Thoracic aorta (tissue), 2 donors: ENCODE data around the gene CCM2L. TPM values are rescaled to one million over a fixed set of nuclear protein-coding genes. Genes with fewer than 3 reads are reported as not detected.

Experiments
- ATAC-seq: fragments of 150-250 bp; one replicate; pipeline ENCODE4 v1.8.0; 2017; ENCODE audit warnings: low read depth; ENCODE audit not compliant: insufficient number of reproducible peaks, low FRiP score
- DNase-seq: peaks from one replicate; pipeline ENCODE4 v3.0.0-alpha.2; 2020; ENCODE audit warnings: low spot score
- H3K27ac ChIP-seq, 2 donors: fragments of 200-600 bp; sonication (generic); 1 replicate in 1 of 2; 2 replicates in 1 of 2; pipeline ENCODE4 v1.5.1; 2016; ENCODE audit warnings: mild to moderate bottlenecking in 2 of 2, moderate library complexity in 2 of 2
- H3K27me3 ChIP-seq: fragments of 200-600 bp; sonication (generic); replicated peaks from 2 replicates; pipeline ENCODE4 v1.6.0; 2016; ENCODE audit warnings: mild to moderate bottlenecking; ENCODE audit not compliant: insufficient read depth
- H3K36me3 ChIP-seq: fragments of 200-600 bp; sonication (generic); one replicate; pipeline ENCODE4 v1.5.1; 2016
- H3K4me1 ChIP-seq, 2 donors: fragments of 200-600 bp; sonication (generic); 1 replicate in 1 of 2; 2 replicates in 1 of 2; pipeline versions ENCODE4 v1.5.1 to v1.6.0; 2016; ENCODE audit warnings: low read depth in 2 of 2, mild to moderate bottlenecking in 1 of 2; ENCODE audit not compliant: control insufficient read depth in 1 of 2
- H3K4me3 ChIP-seq: fragments of 200-600 bp; sonication (generic); 2 replicates; pipeline ENCODE4 v1.5.1; 2016; ENCODE audit warnings: mild to moderate bottlenecking
- H3K9me3 ChIP-seq: fragments of 200-600 bp; sonication (generic); 2 replicates; pipeline ENCODE4 v1.5.1; 2016
- CTCF ChIP-seq: fragments of 200-600 bp; sonication (generic); IDR thresholded peaks from one replicate; pipeline ENCODE4 v1.5.1; 2019; ENCODE audit warnings: antibody characterized with exemption
- total RNA-seq, 2 donors: library from RNA; depleted of rRNA; stranded (reverse); fragments of >200 nt; gene quantifications; one replicate each; pipeline versions ENCODE4 v1.1.0 to v1.2.3, GENCODE V29; 2016

The CCM2L gene
- total RNA-seq, 2 donors from 2014 or later: 2.7 to 6.4 TPM

GRCh38 chr20:31987744-31988143 lies 22.5 kb upstream of the CCM2L start:
- H3K36me3 ChIP-seq: no peaks in the 10 kb centered on the region
- no peak for TF ChIP-seq CTCF
- no peak for DNase-seq
- no peak for ATAC-seq
- H3K4me3 ChIP-seq: no peak overlapping the region
- H3K27me3 ChIP-seq: no peaks in the 10 kb centered on the region
- H3K4me1 ChIP-seq: no peaks in the 10 kb centered on the region
- H3K27ac ChIP-seq: no peak overlapping the region
- H3K9me3 ChIP-seq: no peaks in the 10 kb centered on the region

DNA sequence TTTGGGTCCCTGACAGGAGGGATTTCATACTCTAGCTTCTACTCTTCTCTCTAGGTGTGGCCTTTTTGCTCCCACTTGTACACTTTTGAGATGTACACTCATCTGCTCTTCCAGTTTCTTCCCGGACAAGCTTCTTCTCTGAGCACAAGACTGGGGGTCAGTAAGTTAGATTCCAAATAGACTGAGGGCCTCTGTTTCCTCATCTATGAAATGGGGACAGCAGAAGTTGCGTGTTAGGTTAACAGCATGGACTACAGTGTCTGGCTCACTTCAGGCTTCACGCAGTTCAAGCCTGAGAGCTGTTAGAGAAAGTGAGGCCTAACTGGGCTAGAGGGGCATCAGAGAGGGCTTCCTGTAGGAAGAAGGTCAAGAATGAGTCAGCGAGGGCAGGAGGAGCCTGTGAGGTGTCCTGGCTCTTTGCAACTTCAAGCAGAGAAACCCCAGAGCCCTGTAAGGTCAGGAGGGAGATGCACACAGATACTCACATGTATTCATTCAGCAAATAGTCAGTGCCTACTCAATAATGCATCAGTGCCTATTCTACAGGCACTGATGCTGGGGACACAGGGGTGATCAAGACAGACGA lies 21.7 kb upstream of the CCM2L start:
- H3K27ac ChIP-seq: no peak overlapping the region
- H3K4me1 ChIP-seq: no peaks in the 10 kb centered on the region
- DNase-seq (no peak), ATAC-seq (no peak)
- H3K4me3 ChIP-seq: no peak overlapping the region
- H3K9me3 ChIP-seq: no peaks in the 10 kb centered on the region
- no peak for TF ChIP-seq CTCF
- no peaks in the 10 kb centered on the region for H3K36me3 ChIP-seq
- H3K27me3 ChIP-seq: no peaks in the 10 kb centered on the region

DNA sequence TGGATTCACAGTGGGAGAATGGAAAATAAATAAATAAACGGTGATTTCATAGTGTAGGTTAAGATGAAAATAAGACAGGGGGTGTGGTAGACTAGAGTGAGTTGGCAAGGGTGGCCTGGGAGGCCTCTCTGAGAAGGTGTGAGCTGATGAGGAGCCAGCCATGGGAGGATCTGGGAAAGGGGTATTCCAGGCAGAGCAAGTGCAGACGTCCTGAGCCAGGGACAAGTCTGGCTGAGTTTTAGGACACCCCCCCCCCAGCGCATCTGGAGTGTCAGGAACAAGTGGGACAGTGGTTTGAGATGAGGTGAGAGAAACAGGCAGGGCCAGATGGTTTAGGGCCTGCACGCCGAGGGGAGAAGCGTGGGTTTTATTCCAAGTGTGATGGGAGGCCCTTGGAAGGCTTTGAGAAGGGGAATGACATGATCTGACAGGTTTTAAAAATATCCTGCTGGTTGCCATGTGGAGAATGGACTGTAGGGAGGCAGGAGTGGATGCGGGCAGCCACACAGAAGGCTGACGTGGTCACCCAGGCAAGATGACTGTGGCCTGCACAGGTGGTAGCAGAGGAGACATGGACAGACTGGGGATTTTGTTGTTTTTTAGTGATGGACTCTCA lies 21.1 kb upstream of the CCM2L start:
- Histone ChIP-seq H3K36me3 (no peaks in the 10 kb centered on the region), H3K27me3 (no peaks in the 10 kb centered on the region), H3K27ac (no peak overlapping the region), H3K9me3 (no peaks in the 10 kb centered on the region), H3K4me3 (no peak overlapping the region), H3K4me1 (no peaks in the 10 kb centered on the region)
- TF ChIP-seq CTCF: no peak
- ATAC-seq: no peak
- no peak for DNase-seq

- TF ChIP-seq CTCF: no peak
- no peaks in the 10 kb centered on the region for H3K36me3 ChIP-seq
- no peaks in the 10 kb centered on the region for H3K9me3 ChIP-seq
- DNase-seq: no peak
- no peaks in the 10 kb centered on the region for H3K4me1 ChIP-seq
- no peaks in the 10 kb centered on the region for H3K27me3 ChIP-seq
- no peak overlapping the region for H3K4me3 ChIP-seq
- no peak overlapping the region for H3K27ac ChIP-seq
- ATAC-seq: no peak
Measured at GRCh38 chr20:31990641-31991338, 19.4 kb upstream of the CCM2L start.

DNA sequence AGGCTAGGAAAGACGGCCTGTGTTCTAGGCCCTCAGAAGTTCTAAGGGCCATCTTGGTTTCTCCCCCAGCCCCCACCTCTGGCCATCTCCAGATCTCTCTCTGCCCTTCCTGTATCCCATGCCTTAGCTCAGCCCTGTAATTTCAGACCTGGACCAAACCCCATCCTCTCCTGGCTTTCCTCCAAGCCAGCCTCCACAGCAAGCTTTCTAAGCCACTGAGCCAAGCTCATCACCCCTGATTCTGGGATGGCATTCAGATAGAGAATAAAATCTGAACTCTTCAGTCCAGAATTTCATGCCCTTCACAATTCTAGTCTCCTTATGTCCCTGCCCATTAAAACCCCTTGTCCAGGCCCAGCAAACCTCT lies 18.9 kb upstream of the CCM2L start:
- no peaks in the 10 kb centered on the region for H3K9me3 ChIP-seq
- no peaks in the 10 kb centered on the region for H3K4me1 ChIP-seq
- no peak for ATAC-seq
- no peaks in the 10 kb centered on the region for H3K36me3 ChIP-seq
- no peak for DNase-seq
- no peak overlapping the region for H3K4me3 ChIP-seq
- no peaks in the 10 kb centered on the region for H3K27me3 ChIP-seq
- H3K27ac ChIP-seq: no peak overlapping the region
- TF ChIP-seq CTCF: no peak
